Liver (tissue), 9 donors: ENCODE results near the gene TNNI3. TPM values are rescaled to one million over a fixed set of nuclear protein-coding genes. Genes with fewer than 3 reads are reported as not detected.

Experiments used
- DNase-seq: peaks from one replicate; pipeline ENCODE4 v3.0.0-alpha.2; 2017; ENCODE audit warnings: low spot score
- H3K27ac ChIP-seq, 2 donors: one replicate each; pipeline ENCODE4 v1.7.0; 2013; ENCODE audit warnings: inconsistent platforms in 2 of 2, low read length in 2 of 2, control low read depth in 1 of 2, low read depth in 1 of 2, mild to moderate bottlenecking in 1 of 2
- H3K27me3 ChIP-seq, 4 donors: one replicate each; pipeline versions ENCODE4 v1.6.1 to v1.7.0; 2013; ENCODE audit warnings: low read length in 3 of 4, inconsistent platforms in 1 of 4, mild to moderate bottlenecking in 1 of 4, moderate library complexity in 1 of 4; ENCODE audit not compliant: control insufficient read depth in 4 of 4, insufficient read depth in 4 of 4
- H3K36me3 ChIP-seq, 4 donors: one replicate each; pipeline versions ENCODE4 v1.6.1 to v1.7.0; 2013; ENCODE audit warnings: low read length in 3 of 4, mild to moderate bottlenecking in 3 of 4, low read depth in 1 of 4, moderate library complexity in 1 of 4; ENCODE audit not compliant: control insufficient read depth in 4 of 4, insufficient read depth in 3 of 4
- H3K4me1 ChIP-seq, 4 donors: one replicate each; pipeline versions ENCODE4 v1.6.1 to v1.7.0; 2013; ENCODE audit warnings: low read length in 3 of 4, mild to moderate bottlenecking in 3 of 4, moderate library complexity in 1 of 4; ENCODE audit not compliant: control insufficient read depth in 4 of 4, insufficient read depth in 4 of 4
- H3K4me3 ChIP-seq, 3 donors: one replicate each; pipeline versions ENCODE4 v1.6.1 to v1.7.0; 2013; ENCODE audit warnings: low read length in 3 of 3, control low read depth in 1 of 3, low read depth in 1 of 3, mild to moderate bottlenecking in 1 of 3
- H3K9ac ChIP-seq, 2 donors: one replicate each; pipeline ENCODE4 v1.7.0; 2013; ENCODE audit warnings: low read length in 2 of 2, mild to moderate bottlenecking in 2 of 2, moderate library complexity in 2 of 2, control low read depth in 1 of 2, low read depth in 1 of 2
- H3K9me3 ChIP-seq, 4 donors: one replicate each; pipeline versions ENCODE4 v1.6.1 to v1.7.0; 2013; ENCODE audit warnings: low read length in 3 of 4; ENCODE audit not compliant: control insufficient read depth in 4 of 4
- EGR1 ChIP-seq, 2 donors: IDR thresholded peaks; 2 replicates each; pipeline ENCODE4 v1.6.1; 2016 to 2018; ENCODE audit warnings: antibody characterized with exemption in 2 of 2, low read depth in 2 of 2
- FOXA1 ChIP-seq: IDR thresholded peaks from 2 replicates; pipeline ENCODE4 v1.6.1; 2016; ENCODE audit warnings: antibody characterized with exemption
- FOXA2 ChIP-seq: IDR thresholded peaks from 2 replicates; pipeline ENCODE4 v1.6.1; 2016; ENCODE audit warnings: antibody characterized with exemption
- GABPA ChIP-seq, 2 donors: IDR thresholded peaks in 1 of 2; conservative IDR thresholded peaks in 1 of 2; 2 replicates each; pipeline ENCODE4 v1.6.1; 2016; ENCODE audit warnings: antibody characterized with exemption in 2 of 2, mild to moderate bottlenecking in 1 of 2, moderate library complexity in 1 of 2
- HNF4A ChIP-seq, 2 donors: conservative IDR thresholded peaks; 2 replicates each; pipeline ENCODE4 v1.6.1; 2016; ENCODE audit warnings: antibody characterized with exemption in 2 of 2, mild to moderate bottlenecking in 2 of 2
- HNF4G ChIP-seq: IDR thresholded peaks from 2 replicates; pipeline ENCODE4 v1.6.1; 2016; ENCODE audit warnings: antibody characterized with exemption
- JUND ChIP-seq, 2 donors: IDR thresholded peaks; 2 replicates each; pipeline ENCODE4 v1.6.1; 2016; ENCODE audit warnings: antibody characterized with exemption in 2 of 2
- NR2F2 ChIP-seq: IDR thresholded peaks from 2 replicates; pipeline ENCODE4 v1.6.1; 2016; ENCODE audit warnings: antibody characterized with exemption
- RXRA ChIP-seq, 2 donors: IDR thresholded peaks; 2 replicates each; pipeline ENCODE4 v1.6.1; 2017 to 2018; ENCODE audit warnings: antibody characterized with exemption in 2 of 2, mild to moderate bottlenecking in 1 of 2
- SP1 ChIP-seq: IDR thresholded peaks from 2 replicates; pipeline ENCODE4 v1.6.1; 2018; ENCODE audit warnings: antibody characterized with exemption, mild to moderate bottlenecking
- TAF1 ChIP-seq: conservative IDR thresholded peaks from 2 replicates; pipeline ENCODE4 v1.6.1; 2016; ENCODE audit warnings: antibody characterized with exemption, mild to moderate bottlenecking
- YY1 ChIP-seq: IDR thresholded peaks from 2 replicates; pipeline ENCODE4 v1.6.1; 2016; ENCODE audit warnings: antibody characterized with exemption, mild to moderate bottlenecking
- WGBS: extraction: QIAGEN DNeasy Blood & Tissue Kit; methylation state at CpG from one replicate; pipeline ENCODE4 v1.1.7; 2013; 5-methylcytosine and 5-hydroxymethylcytosine counted together
- polyA plus RNA-seq, 2 donors: library from polyadenylated mRNA; stranded (reverse) in 1 of 2; unstranded in 1 of 2; fragments of 200-250 nt in 1 of 2; fragments of >200 nt in 1 of 2; fragmentation: Nextera tagmentation in 1 of 2; extraction: Ambion mirVana in 1 of 2; gene quantifications; one replicate each; pipeline versions ENCODE4 v1.2.1 to v1.2.3, GENCODE V29; 2013 to 2015
- total RNA-seq, 2 donors: library from RNA; depleted of rRNA; stranded (reverse); fragments of >200 nt; gene quantifications; one replicate each; pipeline ENCODE4 v1.2.3, GENCODE V29; 2014
- TF ChIP-seq, protein P1 (sequence below): IDR thresholded peaks from 2 replicates; pipeline ENCODE4 v1.6.1; 2016; ENCODE audit warnings: antibody characterized with exemption
- TF ChIP-seq, protein P2 (sequence below): IDR thresholded peaks from 2 replicates; pipeline ENCODE4 v1.6.1; 2016; ENCODE audit warnings: antibody characterized with exemption, mild to moderate bottlenecking
- TF ChIP-seq, protein P3 (sequence below): IDR thresholded peaks from 2 replicates; pipeline ENCODE4 v1.6.1; 2016; ENCODE audit warnings: antibody characterized with exemption
- TF ChIP-seq, protein P4 (sequence below): IDR thresholded peaks from 2 replicates; pipeline ENCODE4 v1.6.1; 2016; ENCODE audit warnings: antibody characterized with exemption
- TF ChIP-seq, protein P5 (sequence below): fragments of 150-350 bp; IDR thresholded peaks from 2 replicates; pipeline ENCODE4 v1.5.1; 2017; ENCODE audit warnings: improper control_type of control experiment, low read depth, low read length; ENCODE audit not compliant: missing input control
- donor health status: healthy.
- donor health status: healthy.
- donor health status: healthy.
- donor health status: healthy.
- donor health status: healthy.

The TNNI3 gene
- total and polyA plus RNA-seq, 4 donors, result not detected

DNA sequence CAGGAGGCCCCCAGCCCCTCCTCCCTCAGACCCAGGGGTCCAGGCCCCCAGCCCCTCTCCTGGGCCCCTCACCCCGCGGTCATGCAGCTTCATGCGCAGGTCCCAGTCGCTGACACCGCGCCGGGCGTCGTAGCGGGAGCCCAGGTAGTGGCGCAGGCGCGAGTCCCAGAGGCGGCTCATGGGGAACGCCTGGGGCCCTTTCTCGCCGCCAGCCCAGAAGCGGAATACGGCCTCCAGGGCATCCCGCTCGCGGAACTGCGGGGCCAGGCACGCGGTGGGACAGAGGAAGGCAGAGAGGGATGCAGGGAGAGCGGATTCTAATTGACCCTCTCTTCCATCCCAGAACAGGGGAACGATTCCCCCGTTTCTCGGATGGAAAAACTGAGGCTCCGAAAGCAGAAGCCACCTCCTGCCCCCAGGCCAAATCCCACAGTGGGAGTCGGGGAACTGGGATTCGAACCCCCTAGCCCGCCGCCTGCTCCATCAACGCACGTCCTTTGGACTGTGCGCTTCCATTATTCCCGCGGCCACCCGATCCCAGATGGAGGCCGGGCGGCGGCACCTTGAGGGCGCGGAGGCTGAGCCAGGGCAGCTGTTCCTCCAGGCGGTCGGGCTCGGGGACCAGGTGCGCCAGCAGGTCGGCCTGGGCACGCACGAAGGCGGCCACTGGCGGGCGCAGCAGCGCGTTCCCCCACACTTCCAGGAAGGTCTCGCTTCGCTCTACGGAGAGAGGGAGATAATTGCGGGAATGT lies 4.2 kb upstream of the TNNI3 start:
- Histone ChIP-seq H3K4me3 (no peak overlapping the region), H3K4me1 (peaks cover 0 to 6% (median 0%) of the 10 kb centered on the region in 4 donors), H3K27me3 (peaks cover 3 to 4% (median 3%) of the 10 kb centered on the region in 4 donors), H3K27ac (no peak overlapping the region), H3K9me3 (no peaks in the 10 kb centered on the region), H3K9ac (no peak overlapping the region), H3K36me3 (no peaks in the 10 kb centered on the region)
- no peak for DNase-seq
- WGBS, result 35% methylated on average over 61 of the region's 61 CpGs
- no peak for TF ChIP-seq SP1
- TF ChIP-seq, protein P1, sequence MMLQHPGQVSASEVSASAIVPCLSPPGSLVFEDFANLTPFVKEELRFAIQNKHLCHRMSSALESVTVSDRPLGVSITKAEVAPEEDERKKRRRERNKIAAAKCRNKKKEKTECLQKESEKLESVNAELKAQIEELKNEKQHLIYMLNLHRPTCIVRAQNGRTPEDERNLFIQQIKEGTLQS, result no peak
- TF ChIP-seq YY1, result no peak
- TF ChIP-seq JUND (IDR thresholded peaks at IDR 0.05), result no peak
- TF ChIP-seq, protein P2, sequence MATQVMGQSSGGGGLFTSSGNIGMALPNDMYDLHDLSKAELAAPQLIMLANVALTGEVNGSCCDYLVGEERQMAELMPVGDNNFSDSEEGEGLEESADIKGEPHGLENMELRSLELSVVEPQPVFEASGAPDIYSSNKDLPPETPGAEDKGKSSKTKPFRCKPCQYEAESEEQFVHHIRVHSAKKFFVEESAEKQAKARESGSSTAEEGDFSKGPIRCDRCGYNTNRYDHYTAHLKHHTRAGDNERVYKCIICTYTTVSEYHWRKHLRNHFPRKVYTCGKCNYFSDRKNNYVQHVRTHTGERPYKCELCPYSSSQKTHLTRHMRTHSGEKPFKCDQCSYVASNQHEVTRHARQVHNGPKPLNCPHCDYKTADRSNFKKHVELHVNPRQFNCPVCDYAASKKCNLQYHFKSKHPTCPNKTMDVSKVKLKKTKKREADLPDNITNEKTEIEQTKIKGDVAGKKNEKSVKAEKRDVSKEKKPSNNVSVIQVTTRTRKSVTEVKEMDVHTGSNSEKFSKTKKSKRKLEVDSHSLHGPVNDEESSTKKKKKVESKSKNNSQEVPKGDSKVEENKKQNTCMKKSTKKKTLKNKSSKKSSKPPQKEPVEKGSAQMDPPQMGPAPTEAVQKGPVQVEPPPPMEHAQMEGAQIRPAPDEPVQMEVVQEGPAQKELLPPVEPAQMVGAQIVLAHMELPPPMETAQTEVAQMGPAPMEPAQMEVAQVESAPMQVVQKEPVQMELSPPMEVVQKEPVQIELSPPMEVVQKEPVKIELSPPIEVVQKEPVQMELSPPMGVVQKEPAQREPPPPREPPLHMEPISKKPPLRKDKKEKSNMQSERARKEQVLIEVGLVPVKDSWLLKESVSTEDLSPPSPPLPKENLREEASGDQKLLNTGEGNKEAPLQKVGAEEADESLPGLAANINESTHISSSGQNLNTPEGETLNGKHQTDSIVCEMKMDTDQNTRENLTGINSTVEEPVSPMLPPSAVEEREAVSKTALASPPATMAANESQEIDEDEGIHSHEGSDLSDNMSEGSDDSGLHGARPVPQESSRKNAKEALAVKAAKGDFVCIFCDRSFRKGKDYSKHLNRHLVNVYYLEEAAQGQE, result no peak
- TF ChIP-seq TAF1, result no peak
- no peak for TF ChIP-seq NR2F2
- no peak for TF ChIP-seq GABPA (IDR thresholded peaks at IDR 0.05 in 1 of 2, conservative IDR thresholded peaks at IDR 0.05 in 1 of 2)
- TF ChIP-seq, protein P3, sequence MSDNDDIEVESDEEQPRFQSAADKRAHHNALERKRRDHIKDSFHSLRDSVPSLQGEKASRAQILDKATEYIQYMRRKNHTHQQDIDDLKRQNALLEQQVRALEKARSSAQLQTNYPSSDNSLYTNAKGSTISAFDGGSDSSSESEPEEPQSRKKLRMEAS, result no peak
- no peak for TF ChIP-seq FOXA1
- no peak for TF ChIP-seq HNF4A (conservative IDR thresholded peaks at IDR 0.05)
- TF ChIP-seq HNF4G, result no peak
- TF ChIP-seq EGR1 (IDR thresholded peaks at IDR 0.05; ENCODE audit: low read depth in 2 of 2), result no peak
- no peak for TF ChIP-seq FOXA2
- no peak for TF ChIP-seq RXRA (IDR thresholded peaks at IDR 0.05)
- TF ChIP-seq, protein P4, sequence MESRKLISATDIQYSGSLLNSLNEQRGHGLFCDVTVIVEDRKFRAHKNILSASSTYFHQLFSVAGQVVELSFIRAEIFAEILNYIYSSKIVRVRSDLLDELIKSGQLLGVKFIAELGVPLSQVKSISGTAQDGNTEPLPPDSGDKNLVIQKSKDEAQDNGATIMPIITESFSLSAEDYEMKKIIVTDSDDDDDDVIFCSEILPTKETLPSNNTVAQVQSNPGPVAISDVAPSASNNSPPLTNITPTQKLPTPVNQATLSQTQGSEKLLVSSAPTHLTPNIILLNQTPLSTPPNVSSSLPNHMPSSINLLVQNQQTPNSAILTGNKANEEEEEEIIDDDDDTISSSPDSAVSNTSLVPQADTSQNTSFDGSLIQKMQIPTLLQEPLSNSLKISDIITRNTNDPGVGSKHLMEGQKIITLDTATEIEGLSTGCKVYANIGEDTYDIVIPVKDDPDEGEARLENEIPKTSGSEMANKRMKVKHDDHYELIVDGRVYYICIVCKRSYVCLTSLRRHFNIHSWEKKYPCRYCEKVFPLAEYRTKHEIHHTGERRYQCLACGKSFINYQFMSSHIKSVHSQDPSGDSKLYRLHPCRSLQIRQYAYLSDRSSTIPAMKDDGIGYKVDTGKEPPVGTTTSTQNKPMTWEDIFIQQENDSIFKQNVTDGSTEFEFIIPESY, result no peak

DNA sequence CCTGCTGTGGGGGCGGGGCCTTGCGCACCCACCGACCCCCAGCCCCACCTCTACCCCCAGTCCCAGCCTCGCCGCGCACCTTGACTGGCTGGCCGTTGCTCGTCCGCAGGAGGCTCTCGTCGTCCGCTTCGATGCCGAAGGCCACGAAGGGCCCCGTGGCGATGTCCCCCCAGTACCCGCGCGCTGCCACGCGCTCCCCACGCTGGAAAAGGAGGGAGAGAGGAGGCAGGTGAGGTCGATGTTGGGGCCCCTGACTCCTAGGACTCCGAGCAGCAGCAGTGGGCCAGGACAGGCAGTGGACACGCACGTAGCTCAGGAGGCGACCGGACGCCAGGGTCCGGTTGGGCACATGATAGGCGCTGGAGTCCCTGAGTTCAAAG lies 3.4 kb upstream of the TNNI3 start:
- no peak overlapping the region for H3K9ac ChIP-seq
- no peak overlapping the region for H3K27ac ChIP-seq
- no peak for DNase-seq
- TF ChIP-seq, protein P5, sequence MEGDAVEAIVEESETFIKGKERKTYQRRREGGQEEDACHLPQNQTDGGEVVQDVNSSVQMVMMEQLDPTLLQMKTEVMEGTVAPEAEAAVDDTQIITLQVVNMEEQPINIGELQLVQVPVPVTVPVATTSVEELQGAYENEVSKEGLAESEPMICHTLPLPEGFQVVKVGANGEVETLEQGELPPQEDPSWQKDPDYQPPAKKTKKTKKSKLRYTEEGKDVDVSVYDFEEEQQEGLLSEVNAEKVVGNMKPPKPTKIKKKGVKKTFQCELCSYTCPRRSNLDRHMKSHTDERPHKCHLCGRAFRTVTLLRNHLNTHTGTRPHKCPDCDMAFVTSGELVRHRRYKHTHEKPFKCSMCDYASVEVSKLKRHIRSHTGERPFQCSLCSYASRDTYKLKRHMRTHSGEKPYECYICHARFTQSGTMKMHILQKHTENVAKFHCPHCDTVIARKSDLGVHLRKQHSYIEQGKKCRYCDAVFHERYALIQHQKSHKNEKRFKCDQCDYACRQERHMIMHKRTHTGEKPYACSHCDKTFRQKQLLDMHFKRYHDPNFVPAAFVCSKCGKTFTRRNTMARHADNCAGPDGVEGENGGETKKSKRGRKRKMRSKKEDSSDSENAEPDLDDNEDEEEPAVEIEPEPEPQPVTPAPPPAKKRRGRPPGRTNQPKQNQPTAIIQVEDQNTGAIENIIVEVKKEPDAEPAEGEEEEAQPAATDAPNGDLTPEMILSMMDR, result no peak
- no peak for TF ChIP-seq TAF1
- TF ChIP-seq YY1, result no peak
- 28% methylated on average over 32 of the region's 32 CpGs for WGBS
- no peaks in the 10 kb centered on the region for H3K36me3 ChIP-seq
- no peaks in the 10 kb centered on the region for H3K4me1 ChIP-seq
- H3K9me3 ChIP-seq, result no peaks in the 10 kb centered on the region
- H3K4me3 ChIP-seq, result no peak overlapping the region
- peaks cover 3 to 4% (median 3%) of the 10 kb centered on the region in 4 donors for H3K27me3 ChIP-seq
